ENCODE results near the gene ICAM5. TPM values are rescaled to one million over a fixed set of nuclear protein-coding genes. Genes with fewer than 3 reads are reported as not detected.
A peak's percentile ranks its signal among the peaks of the same experiment; 100 is the strongest.

ICAM5 gene
- total and polyA plus RNA-seq, 2 donors, result 0.85 to 1.2 TPM

DNA sequence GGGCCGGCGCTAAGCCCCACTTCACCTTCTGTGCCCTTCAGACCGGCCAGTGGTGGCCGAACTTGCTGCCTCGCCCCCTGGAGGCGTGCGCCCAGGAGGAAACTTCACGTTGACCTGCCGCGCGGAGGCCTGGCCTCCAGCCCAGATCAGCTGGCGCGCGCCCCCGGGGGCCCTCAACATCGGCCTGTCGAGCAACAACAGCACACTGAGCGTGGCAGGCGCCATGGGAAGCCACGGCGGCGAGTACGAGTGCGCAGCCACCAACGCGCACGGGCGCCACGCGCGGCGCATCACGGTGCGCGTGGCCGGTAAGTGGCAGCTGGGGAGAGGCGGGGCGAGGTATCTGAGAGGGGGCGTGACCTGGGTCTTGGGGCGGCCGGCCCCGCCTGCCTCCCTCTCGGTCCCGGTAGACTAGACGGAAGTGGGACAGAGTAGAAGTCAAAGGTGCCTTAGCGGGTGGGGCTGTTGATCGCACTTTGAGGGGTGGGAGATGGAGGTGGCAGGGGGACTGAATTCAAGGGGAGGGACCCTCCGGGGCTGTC, 5.6 kb downstream of the ICAM5 start:
- 2% methylated on average over 48 of the region's 48 CpGs for WGBS
- H3K9me3 ChIP-seq (ENCODE audit: control insufficient read depth in 2 of 2, insufficient read depth in 1 of 2, low read length in 1 of 2), result peaks cover 2 to 40% of the 10 kb centered on the region in 2 donors
- H3K27ac ChIP-seq (ENCODE audit: low read depth in 1 of 2, low read length in 1 of 2), result no peak overlapping the region
- peak in 1 of 9 donors; percentile 63 for DNase-seq (ENCODE audit: low read depth in 6 of 9, low spot score in 9 of 9)
- peaks cover 68 to 96% of the 10 kb centered on the region in 2 donors for H3K27me3 ChIP-seq (ENCODE audit: control insufficient read depth in 2 of 2, insufficient read depth in 1 of 2, low read length in 1 of 2)
- peaks cover 28 to 45% of the 10 kb centered on the region in 2 donors for H3K4me1 ChIP-seq (ENCODE audit: control insufficient read depth in 2 of 2, insufficient read depth in 2 of 2, low read length in 2 of 2)
- no peaks in the 10 kb centered on the region for H3K36me3 ChIP-seq (ENCODE audit: control insufficient read depth in 2 of 2, insufficient read depth in 2 of 2, low read length in 1 of 2)
- peak overlapping the region; percentile 16 to 31 for H3K4me3 ChIP-seq (ENCODE audit: low read length in 2 of 2)

DNA sequence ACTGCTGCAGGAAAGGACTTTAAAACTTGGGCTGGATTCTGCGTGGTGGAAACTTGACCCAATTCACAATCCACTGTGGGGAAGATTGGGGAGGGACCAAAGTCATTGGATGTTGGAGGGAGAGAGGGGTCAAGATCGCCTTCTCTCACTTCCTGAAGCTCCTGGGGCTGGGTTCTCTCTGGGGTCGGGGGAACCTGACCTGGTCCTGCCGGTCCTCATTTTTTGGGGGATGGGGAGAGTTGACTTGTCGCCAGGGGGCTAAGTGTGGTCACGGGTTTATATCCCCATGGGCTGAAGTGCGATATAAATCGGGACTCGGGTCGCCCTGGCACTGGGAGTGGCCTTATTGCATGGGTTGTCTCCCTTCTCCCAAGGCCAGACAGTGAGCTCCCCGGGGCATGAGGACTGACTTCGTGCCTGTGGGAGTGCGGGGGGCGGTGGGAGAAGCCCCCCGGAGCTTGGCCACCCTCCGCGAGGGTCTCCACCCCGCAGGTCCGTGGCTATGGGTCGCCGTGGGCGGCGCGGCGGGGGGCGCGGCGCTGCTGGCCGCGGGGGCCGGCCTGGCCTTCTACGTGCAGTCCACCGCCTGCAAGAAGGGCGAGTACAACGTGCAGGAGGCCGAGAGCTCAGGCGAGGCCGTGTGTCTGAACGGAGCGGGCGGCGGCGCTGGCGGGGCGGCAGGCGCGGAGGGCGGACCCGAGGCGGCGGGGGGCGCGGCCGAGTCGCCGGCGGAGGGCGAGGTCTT, 6.3 kb downstream of the ICAM5 start:
- peaks cover 25 to 39% of the 10 kb centered on the region in 2 donors for H3K4me1 ChIP-seq (ENCODE audit: control insufficient read depth in 2 of 2, insufficient read depth in 2 of 2, low read length in 2 of 2)
- peak overlapping the region; percentile 16 to 31 for H3K4me3 ChIP-seq (ENCODE audit: low read length in 2 of 2)
- peaks cover 2 to 34% of the 10 kb centered on the region in 2 donors for H3K9me3 ChIP-seq (ENCODE audit: control insufficient read depth in 2 of 2, insufficient read depth in 1 of 2, low read length in 1 of 2)
- WGBS, result 14% methylated on average over 58 of the region's 58 CpGs
- no peak for DNase-seq (ENCODE audit: low read depth in 6 of 9, low spot score in 9 of 9)
- H3K27me3 ChIP-seq (ENCODE audit: control insufficient read depth in 2 of 2, insufficient read depth in 1 of 2, low read length in 1 of 2), result peaks cover 61 to 89% of the 10 kb centered on the region in 2 donors
- no peaks in the 10 kb centered on the region for H3K36me3 ChIP-seq (ENCODE audit: control insufficient read depth in 2 of 2, insufficient read depth in 2 of 2, low read length in 1 of 2)
- H3K27ac ChIP-seq (ENCODE audit: low read depth in 1 of 2, low read length in 1 of 2), result no peak overlapping the region

DNA sequence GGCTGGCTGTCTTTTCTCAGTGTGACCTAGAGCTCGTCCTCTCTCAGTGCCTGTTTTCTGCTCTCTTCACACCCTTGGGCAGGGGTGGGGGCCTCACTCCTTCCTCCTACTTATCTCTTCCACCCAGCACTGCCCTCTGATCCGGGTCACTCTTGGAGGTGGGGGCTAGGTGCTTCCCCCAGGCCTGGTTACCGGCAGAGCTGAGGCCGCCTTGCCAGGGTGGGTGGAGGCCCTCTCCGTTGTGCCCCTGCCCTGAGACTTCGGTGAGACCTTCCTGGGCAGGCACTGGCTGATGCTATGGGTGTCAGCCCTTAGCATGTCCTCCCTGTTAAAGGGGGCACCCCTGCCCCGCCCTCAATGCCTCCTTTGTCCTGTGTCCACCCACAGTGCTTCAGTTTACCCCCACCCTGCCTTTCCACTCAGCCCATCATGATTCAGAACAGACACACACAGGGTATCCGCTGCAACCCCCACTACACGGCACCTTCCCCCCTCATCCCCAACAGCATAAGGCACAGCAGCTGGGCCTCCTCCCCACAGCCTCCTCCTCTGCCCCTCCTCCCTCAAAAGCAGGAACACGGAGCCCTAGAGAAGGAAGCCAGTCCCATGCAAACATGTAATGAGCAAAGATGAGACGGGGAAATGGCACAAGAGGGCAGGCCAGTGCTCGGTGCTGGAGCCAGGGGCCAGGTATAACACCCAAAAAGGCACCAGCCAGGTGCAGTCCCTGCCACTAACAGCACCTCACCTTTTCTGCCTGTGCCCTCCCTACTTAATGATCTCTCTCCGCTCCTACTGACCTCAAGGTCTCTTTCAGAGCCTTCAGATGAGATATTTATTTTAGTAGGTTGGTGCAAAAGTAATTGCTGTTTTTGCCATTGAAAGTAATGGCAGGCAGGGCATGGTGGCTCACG, 10.1 kb downstream of the ICAM5 start:
- Histone ChIP-seq H3K9me3 (ENCODE audit: control insufficient read depth in 2 of 2, insufficient read depth in 1 of 2, low read length in 1 of 2) (peaks cover 0 to 10% of the 10 kb centered on the region in 2 donors), H3K4me1 (ENCODE audit: control insufficient read depth in 2 of 2, insufficient read depth in 2 of 2, low read length in 2 of 2) (peaks cover 9 to 14% of the 10 kb centered on the region in 2 donors), H3K27ac (ENCODE audit: low read depth in 1 of 2, low read length in 1 of 2) (no peak overlapping the region), H3K27me3 (ENCODE audit: control insufficient read depth in 2 of 2, insufficient read depth in 1 of 2, low read length in 1 of 2) (peaks cover 26 to 52% of the 10 kb centered on the region in 2 donors), H3K4me3 (ENCODE audit: low read length in 2 of 2) (no peak overlapping the region), H3K36me3 (ENCODE audit: control insufficient read depth in 2 of 2, insufficient read depth in 2 of 2, low read length in 1 of 2) (no peaks in the 10 kb centered on the region)
- DNase-seq (ENCODE audit: low read depth in 6 of 9, low spot score in 9 of 9), result no peak
- 37% methylated on average over 14 of the region's 14 CpGs for WGBS

DNA sequence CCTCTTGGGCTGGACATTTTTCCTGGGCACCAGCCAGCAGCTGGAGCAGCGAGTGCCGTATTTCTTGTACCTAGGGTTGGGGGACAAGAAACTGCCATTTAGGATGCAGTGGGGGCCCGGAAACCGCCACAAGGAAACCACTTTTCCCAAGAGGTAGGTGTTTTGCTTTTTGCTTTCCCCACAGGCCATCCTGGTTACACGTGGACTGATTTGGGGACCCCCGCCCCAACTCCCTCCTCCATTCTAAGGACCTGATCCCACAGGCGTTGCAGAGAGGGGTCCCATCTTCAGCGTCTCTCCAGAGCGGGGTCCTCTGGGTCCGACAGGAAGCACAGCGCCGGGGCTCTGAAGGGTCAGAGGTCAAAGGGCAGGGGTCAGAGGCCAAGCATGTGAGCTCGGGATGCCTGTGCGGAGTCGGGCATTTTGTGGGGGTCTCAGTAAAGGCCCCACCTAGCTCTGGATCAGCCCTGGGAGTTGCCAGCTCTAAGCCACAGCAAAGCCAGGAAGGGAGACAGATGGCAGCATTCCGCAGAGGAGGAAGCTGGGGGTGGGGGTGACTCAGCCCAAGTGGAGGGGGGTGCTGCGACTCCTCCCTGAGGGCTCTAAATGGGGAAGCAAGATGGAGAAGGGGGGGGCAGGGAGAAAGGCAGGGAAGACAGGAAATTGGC, 15.5 kb downstream of the ICAM5 start:
- DNase-seq (ENCODE audit: low read depth in 6 of 9, low spot score in 9 of 9), result no peak
- 68% methylated on average over 17 of the region's 17 CpGs for WGBS
- Histone ChIP-seq H3K9me3 (ENCODE audit: control insufficient read depth in 2 of 2, insufficient read depth in 1 of 2, low read length in 1 of 2) (no peaks in the 10 kb centered on the region), H3K4me1 (ENCODE audit: control insufficient read depth in 2 of 2, insufficient read depth in 2 of 2, low read length in 2 of 2) (no peaks in the 10 kb centered on the region), H3K27ac (ENCODE audit: low read depth in 1 of 2, low read length in 1 of 2) (no peak overlapping the region), H3K36me3 (ENCODE audit: control insufficient read depth in 2 of 2, insufficient read depth in 2 of 2, low read length in 1 of 2) (peaks cover 0 to 5% of the 10 kb centered on the region in 2 donors), H3K4me3 (ENCODE audit: low read length in 2 of 2) (no peak overlapping the region), H3K27me3 (ENCODE audit: control insufficient read depth in 2 of 2, insufficient read depth in 1 of 2, low read length in 1 of 2) (peaks cover under 1 to 3% of the 10 kb centered on the region in 2 donors)

DNA sequence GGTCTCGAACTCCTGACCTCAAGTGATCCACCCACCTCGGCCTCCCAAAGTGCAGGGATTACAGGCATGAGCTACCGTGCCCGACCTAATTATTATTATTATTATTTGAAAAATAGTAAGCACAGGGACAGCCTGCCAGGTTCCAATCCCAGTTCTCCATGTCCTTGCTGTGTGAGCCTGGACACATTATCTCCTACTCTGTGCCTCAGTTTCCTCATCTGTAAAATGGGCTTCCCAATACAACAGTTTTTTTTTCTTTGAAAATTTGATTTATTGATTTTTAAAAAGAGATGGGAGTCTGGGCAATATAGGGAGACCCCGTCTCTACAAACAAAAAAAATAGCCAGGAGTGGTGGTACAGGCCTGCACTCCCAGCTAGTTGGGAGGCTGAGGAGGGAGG, 16.6 kb downstream of the ICAM5 start:
- no peak for DNase-seq (ENCODE audit: low read depth in 6 of 9, low spot score in 9 of 9)
- H3K4me3 ChIP-seq (ENCODE audit: low read length in 2 of 2), result no peak overlapping the region
- H3K27me3 ChIP-seq (ENCODE audit: control insufficient read depth in 2 of 2, insufficient read depth in 1 of 2, low read length in 1 of 2), result peaks cover 0 to 3% of the 10 kb centered on the region in 2 donors
- WGBS, result 97% methylated on average over 5 of the region's 5 CpGs
- no peaks in the 10 kb centered on the region for H3K9me3 ChIP-seq (ENCODE audit: control insufficient read depth in 2 of 2, insufficient read depth in 1 of 2, low read length in 1 of 2)
- peaks cover 0 to 11% of the 10 kb centered on the region in 2 donors for H3K36me3 ChIP-seq (ENCODE audit: control insufficient read depth in 2 of 2, insufficient read depth in 2 of 2, low read length in 1 of 2)
- no peaks in the 10 kb centered on the region for H3K4me1 ChIP-seq (ENCODE audit: control insufficient read depth in 2 of 2, insufficient read depth in 2 of 2, low read length in 2 of 2)
- no peak overlapping the region for H3K27ac ChIP-seq (ENCODE audit: low read depth in 1 of 2, low read length in 1 of 2)

DNA sequence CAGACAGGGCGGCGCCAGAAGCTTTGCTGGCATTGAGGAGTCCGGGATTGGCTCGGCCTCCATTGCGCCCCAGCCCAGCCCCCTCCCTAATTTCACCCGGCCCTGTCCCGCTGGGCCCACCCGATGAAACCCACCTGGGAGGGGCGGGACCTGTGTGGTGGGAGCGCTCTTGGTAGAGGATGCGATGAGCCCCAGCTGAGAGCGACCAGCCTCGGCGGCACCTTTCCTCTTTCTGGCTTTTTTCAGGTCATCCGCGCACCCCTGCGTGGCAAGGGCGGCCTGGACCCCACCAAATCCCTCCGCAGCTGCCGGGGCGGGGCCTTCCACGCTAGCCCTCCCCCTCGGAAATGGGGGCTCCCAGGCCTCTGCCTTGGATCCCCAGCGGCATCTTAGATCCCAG, 19.7 kb downstream of the ICAM5 start, which contains the start of gene ZGLP1:
ZGLP1 (minus strand) TSS at position 393 of the 400 bp plus-strand sequence.
- Histone ChIP-seq H3K4me3 (ENCODE audit: low read length in 2 of 2) (no peak within 1 kb of the TSS), H3K27ac (ENCODE audit: low read depth in 1 of 2, low read length in 1 of 2) (no peak within 1 kb of the TSS), H3K9me3 (ENCODE audit: control insufficient read depth in 2 of 2, insufficient read depth in 1 of 2, low read length in 1 of 2) (no peaks in the 10 kb centered on the region), H3K36me3 (ENCODE audit: control insufficient read depth in 2 of 2, insufficient read depth in 2 of 2, low read length in 1 of 2) (peaks cover 0 to 11% of the 10 kb centered on the region in 2 donors), H3K4me1 (ENCODE audit: control insufficient read depth in 2 of 2, insufficient read depth in 2 of 2, low read length in 2 of 2) (no peaks in the 10 kb centered on the region), H3K27me3 (ENCODE audit: control insufficient read depth in 2 of 2, insufficient read depth in 1 of 2, low read length in 1 of 2) (no peaks in the 10 kb centered on the region)
- DNase-seq (ENCODE audit: low read depth in 6 of 9, low spot score in 9 of 9), result no peak
- WGBS, result 97% methylated on average over 24 of the region's 24 CpGs

DNA sequence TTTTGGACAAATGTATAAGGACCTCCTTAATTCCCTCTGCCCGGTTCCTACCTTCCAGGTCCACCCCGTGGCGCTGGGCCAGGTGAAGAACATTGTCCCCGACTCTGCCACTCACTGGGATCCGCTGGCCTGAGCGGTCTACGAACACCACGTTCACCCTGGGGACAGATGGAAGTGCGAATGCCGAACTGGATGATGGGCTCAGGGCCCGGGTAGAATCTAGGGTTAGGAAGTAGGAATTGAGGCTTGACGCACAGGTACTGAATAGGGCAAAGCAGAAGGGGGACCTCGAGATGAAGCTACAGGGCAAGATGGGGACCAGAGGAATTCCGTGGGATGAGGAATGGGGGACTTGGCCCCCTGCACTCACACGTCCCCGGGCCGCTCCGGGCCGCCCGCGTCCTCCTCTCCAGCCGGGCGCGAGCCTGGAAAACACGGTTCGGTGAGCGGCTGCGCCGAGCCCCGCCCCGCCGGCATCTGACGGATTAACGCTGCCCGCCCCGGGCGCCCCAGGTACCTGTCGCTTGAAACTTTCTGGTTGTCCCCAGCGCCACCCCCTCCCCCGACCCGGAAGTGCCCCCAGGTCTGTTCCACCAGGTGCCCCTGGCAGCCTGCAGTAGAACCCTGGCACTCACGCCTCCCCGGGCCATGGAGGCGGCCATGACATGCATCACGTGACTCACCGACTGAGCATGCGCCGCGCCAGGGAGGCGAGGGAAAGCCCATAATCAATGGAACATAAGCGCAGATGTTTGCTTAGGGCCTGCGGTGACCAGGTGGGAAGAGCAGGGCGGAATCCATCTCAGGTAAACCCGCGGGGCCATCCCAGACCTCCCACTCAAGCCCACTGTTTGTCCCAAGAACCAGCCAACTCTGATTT, 25.8 kb downstream of the ICAM5 start, which contains the start of gene FDX2:
FDX2 (minus strand) TSS at position 681 of the 880 bp plus-strand sequence; CDS start at position 662, 19 bp downstream.
- Histone ChIP-seq H3K4me3 (ENCODE audit: low read length in 2 of 2) (peak within 1 kb of the TSS; percentile 70 to 87), H3K36me3 (ENCODE audit: control insufficient read depth in 2 of 2, insufficient read depth in 2 of 2, low read length in 1 of 2) (peaks cover 44 to 45% of the 10 kb centered on the region in 2 donors), H3K9me3 (ENCODE audit: control insufficient read depth in 2 of 2, insufficient read depth in 1 of 2, low read length in 1 of 2) (peaks cover 0 to 4% of the 10 kb centered on the region in 2 donors), H3K27ac (ENCODE audit: low read depth in 1 of 2, low read length in 1 of 2) (peak within 1 kb of the TSS in 1 of 2 donors; percentile 42), H3K27me3 (ENCODE audit: control insufficient read depth in 2 of 2, insufficient read depth in 1 of 2, low read length in 1 of 2) (no peaks in the 10 kb centered on the region), H3K4me1 (ENCODE audit: control insufficient read depth in 2 of 2, insufficient read depth in 2 of 2, low read length in 2 of 2) (peaks cover 6 to 11% of the 10 kb centered on the region in 2 donors)
- peak; percentile 47 to 85 (median 66) for DNase-seq (ENCODE audit: low read depth in 6 of 9, low spot score in 9 of 9)
- 2% methylated on average over 55 of the region's 55 CpGs for WGBS

All from thymus (tissue), 11 donors.